Glutamatergic neuron (in vitro differentiated cells): ENCODE results near the gene AUTS2. TPM values are rescaled to one million over a fixed set of nuclear protein-coding genes. Genes with fewer than 3 reads are reported as not detected.
A peak's percentile ranks its signal among the peaks of the same experiment; 100 is the strongest.

Experiments used
- DNase-seq: peaks from one replicate; pipeline ENCODE4 v3.0.0; 2022
- H3K27ac Mint-ChIP-seq: one replicate; pipeline ENCODE4 v1.8.0; 2020; ENCODE audit warnings: mild to moderate bottlenecking, mixed read lengths, inconsistent platforms; ENCODE audit not compliant: unreplicated experiment
- H3K27me3 Mint-ChIP-seq: one replicate; pipeline ENCODE4 v1.8.0; 2020; ENCODE audit warnings: mild to moderate bottlenecking, moderate library complexity, mixed read lengths, inconsistent platforms; ENCODE audit not compliant: unreplicated experiment
- H3K36me3 Mint-ChIP-seq: one replicate; pipeline ENCODE4 v1.8.0; 2020; ENCODE audit warnings: mild to moderate bottlenecking, mixed read lengths, inconsistent platforms; ENCODE audit not compliant: unreplicated experiment
- H3K4me1 Mint-ChIP-seq: one replicate; pipeline ENCODE4 v1.8.0; 2020; ENCODE audit warnings: mild to moderate bottlenecking, low read depth, mixed read lengths, inconsistent platforms; ENCODE audit not compliant: unreplicated experiment
- H3K4me3 Mint-ChIP-seq: one replicate; pipeline ENCODE4 v1.8.0; 2020; ENCODE audit warnings: mild to moderate bottlenecking, mixed read lengths, inconsistent platforms; ENCODE audit not compliant: unreplicated experiment
- H3K9me3 Mint-ChIP-seq: one replicate; pipeline ENCODE4 v1.8.0; 2020; ENCODE audit warnings: mild to moderate bottlenecking, moderate library complexity, mixed read lengths, inconsistent platforms; ENCODE audit not compliant: unreplicated experiment
- total RNA-seq: library from RNA; stranded (reverse); fragmentation: NEBNext Ultra II Directional; extraction: Animal tissue kit (Norgen Biotek cat#: 25700); gene quantifications from one replicate; pipeline ENCODE4 v1.2.1, GENCODE V29; 2021; ENCODE audit not compliant: unreplicated experiment
- TF ChIP-seq, protein P1 (sequence below): fragments of 200-600 bp; sonication (generic); IDR thresholded peaks from one replicate; pipeline ENCODE4 v1.5.0; 2021; ENCODE audit not compliant: partially characterized antibody, unreplicated experiment

Gene AUTS2
- total RNA-seq, 1 donor from 2014 or later = 300 TPM

DNA sequence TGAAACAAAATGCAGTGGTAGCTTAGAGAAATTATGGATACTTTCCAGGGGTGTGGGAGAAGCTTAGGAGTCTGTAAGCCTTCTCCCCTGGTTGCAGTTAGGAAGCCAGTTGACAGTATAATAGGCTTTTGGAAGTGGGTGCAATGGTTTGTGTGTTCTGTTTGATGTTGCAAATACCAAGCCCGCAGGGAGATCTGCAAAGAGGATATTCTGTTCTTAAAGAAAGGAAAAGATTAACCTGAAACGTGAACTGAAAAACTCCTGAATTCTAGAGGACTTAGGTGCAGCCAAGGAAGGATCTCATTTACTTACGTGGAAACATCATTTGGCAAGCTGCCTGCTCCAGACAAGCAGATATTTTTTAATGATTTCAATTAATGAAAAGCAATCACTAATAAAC, 496.6 kb downstream of the AUTS2 start:
- no peak for DNase-seq
- peaks cover 44% of the 10 kb centered on the region for H3K4me1 Mint-ChIP-seq
- TF ChIP-seq, protein P1, sequence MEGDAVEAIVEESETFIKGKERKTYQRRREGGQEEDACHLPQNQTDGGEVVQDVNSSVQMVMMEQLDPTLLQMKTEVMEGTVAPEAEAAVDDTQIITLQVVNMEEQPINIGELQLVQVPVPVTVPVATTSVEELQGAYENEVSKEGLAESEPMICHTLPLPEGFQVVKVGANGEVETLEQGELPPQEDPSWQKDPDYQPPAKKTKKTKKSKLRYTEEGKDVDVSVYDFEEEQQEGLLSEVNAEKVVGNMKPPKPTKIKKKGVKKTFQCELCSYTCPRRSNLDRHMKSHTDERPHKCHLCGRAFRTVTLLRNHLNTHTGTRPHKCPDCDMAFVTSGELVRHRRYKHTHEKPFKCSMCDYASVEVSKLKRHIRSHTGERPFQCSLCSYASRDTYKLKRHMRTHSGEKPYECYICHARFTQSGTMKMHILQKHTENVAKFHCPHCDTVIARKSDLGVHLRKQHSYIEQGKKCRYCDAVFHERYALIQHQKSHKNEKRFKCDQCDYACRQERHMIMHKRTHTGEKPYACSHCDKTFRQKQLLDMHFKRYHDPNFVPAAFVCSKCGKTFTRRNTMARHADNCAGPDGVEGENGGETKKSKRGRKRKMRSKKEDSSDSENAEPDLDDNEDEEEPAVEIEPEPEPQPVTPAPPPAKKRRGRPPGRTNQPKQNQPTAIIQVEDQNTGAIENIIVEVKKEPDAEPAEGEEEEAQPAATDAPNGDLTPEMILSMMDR = no peak
- no peaks in the 10 kb centered on the region for H3K9me3 Mint-ChIP-seq
- no peak overlapping the region for H3K27ac Mint-ChIP-seq
- no peaks in the 10 kb centered on the region for H3K36me3 Mint-ChIP-seq
- no peak overlapping the region for H3K4me3 Mint-ChIP-seq
- peaks cover 3% of the 10 kb centered on the region for H3K27me3 Mint-ChIP-seq

DNA sequence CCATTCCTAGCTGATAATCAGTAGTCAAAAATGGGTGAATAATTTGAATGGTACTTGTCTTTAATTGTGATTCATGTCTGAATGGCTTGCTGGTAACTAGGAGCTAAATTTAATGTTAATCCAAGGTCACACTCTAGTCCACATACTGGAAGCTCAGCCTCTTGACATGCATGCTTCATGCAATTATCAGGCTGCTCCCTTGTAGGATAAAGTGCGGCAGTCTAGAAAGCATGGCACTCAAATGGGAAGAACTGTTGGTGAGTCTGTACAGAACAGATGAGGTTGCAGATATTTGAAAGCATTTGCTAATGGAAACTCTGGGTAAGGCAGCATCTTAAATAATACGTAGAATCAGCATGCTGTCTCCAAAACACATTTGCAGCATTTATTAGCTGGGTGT, 499.4 kb downstream of the AUTS2 start:
- peak overlapping the region; percentile 17 for H3K27ac Mint-ChIP-seq
- no peak for DNase-seq
- no peaks in the 10 kb centered on the region for H3K9me3 Mint-ChIP-seq
- no peaks in the 10 kb centered on the region for H3K36me3 Mint-ChIP-seq
- peaks cover 3% of the 10 kb centered on the region for H3K27me3 Mint-ChIP-seq
- TF ChIP-seq, protein P1 = no peak
- H3K4me3 Mint-ChIP-seq = no peak overlapping the region
- H3K4me1 Mint-ChIP-seq = peaks cover 40% of the 10 kb centered on the region

DNA sequence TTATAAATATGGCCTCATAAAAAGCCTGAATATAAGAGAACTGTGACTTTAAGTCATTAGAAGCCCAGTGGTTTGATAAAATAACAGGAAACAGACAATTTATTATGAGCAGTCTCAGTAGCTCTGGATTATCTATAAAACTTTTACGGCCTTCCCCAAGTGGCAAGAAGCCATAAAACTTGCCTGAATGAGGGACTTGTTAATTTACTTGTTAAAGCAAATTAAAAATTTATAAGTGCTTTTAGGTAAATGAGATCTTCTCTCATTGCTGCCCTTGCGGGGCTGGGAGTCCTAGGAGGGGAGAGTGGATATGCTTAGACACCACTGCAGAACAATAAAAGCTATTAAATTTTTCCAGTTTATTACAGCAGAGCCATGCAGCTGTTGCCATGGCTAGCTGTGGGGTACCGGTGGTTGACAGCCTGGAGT, 499.9 kb downstream of the AUTS2 start:
- peaks cover 36% of the 10 kb centered on the region for H3K4me1 Mint-ChIP-seq
- TF ChIP-seq, protein P1 = no peak
- peak; percentile 18 for DNase-seq
- H3K27me3 Mint-ChIP-seq = peaks cover 3% of the 10 kb centered on the region
- H3K4me3 Mint-ChIP-seq = no peak overlapping the region
- H3K9me3 Mint-ChIP-seq = no peaks in the 10 kb centered on the region
- no peaks in the 10 kb centered on the region for H3K36me3 Mint-ChIP-seq
- peak overlapping the region; percentile 24 for H3K27ac Mint-ChIP-seq

DNA sequence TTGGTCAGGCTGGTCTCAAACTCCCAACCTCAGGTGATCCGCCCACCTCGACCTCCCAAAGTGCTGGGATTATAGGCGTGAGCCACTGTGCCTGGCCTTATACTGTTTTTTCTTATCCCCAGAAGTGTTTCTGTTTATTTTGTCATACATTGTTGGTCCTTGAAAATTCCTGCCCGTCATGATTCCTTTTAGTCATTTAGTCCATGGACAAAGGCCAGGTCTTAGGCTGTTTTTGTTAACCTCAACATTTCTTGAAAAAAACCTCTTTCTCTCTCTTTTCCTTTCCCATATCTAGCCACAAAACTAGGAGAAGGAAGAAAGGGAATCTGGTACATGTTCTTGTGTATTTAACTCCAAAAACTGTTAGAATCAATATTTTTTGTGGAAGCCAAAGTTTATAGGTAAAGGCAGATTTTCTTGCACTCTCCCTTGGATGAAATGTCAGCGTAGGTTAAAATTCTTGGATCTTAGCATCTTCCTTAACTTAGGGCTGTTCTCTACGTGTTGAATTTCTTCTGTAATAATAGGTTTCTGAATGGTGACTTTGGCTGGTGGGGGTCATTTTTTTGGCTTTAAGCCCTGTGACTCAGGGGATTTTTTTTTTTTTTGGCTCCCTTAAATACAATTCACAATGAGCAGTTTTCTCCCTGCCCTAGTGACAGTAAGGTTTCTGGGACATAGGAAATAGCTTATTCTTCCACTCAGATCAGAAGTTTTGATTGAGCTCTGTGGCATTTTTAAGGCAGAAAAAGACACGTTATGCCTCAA, 500.8 kb downstream of the AUTS2 start:
- no peaks in the 10 kb centered on the region for H3K9me3 Mint-ChIP-seq

DNA sequence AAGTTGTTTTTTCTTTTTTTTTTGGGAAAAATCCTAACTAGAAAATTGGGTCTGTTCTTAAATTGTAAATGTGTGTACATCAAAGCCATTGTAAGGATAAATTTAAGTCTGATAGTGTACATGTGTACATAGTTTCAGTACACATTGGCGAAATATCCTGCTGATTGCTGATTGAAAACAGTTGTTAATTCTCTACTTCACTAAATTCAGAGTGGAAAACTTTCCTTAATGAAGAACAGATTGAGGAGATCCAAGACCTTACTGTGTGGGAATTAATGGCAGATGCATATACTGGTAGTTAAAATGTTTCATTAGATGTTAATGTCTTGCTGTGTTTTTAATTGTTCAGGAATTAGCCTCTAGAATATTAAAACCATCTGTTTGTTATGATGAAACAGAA, 506.0 kb downstream of the AUTS2 start:
- no peak overlapping the region for H3K27ac Mint-ChIP-seq
- no peak for DNase-seq
- H3K9me3 Mint-ChIP-seq = peaks cover 2% of the 10 kb centered on the region
- H3K27me3 Mint-ChIP-seq = no peaks in the 10 kb centered on the region
- no peaks in the 10 kb centered on the region for H3K36me3 Mint-ChIP-seq
- no peak overlapping the region for H3K4me3 Mint-ChIP-seq
- TF ChIP-seq, protein P1 = no peak
- peaks cover 6% of the 10 kb centered on the region for H3K4me1 Mint-ChIP-seq

More for the DNA sequence above, 500.8 kb downstream of the AUTS2 start:
- Mint-ChIP-seq H3K27ac (peak overlapping the region; percentile 82), H3K36me3 (no peaks in the 10 kb centered on the region), H3K4me3 (peak overlapping the region; percentile 38), H3K4me1 (peaks cover 30% of the 10 kb centered on the region), H3K27me3 (peaks cover 3% of the 10 kb centered on the region)
- no peak for DNase-seq
- TF ChIP-seq, protein P1 = no peak
